IMR-90 (cell line): ENCODE data around the gene ENDOG. TPM values are rescaled to one million over a fixed set of nuclear protein-coding genes. Genes with fewer than 3 reads are reported as not detected.
"Not testable (repeated sequence)": the region's sequence is repeated elsewhere in the genome, so short reads cannot be mapped to it uniquely, and the experiment has no call there.

ENCODE experiments used
- ATAC-seq: fragments of 200-7000 bp; cut with Tn5 transposase; 2 replicates; pipeline ENCODE4 v1.9.1; 2020; ENCODE audit warnings: low read depth, mild to moderate bottlenecking, moderate library complexity
- BruUV-seq: library from RNA; stranded (reverse); fragments of 400-500 nt; replicated peaks from 2 replicates; lab custom pipeline; 2021; lab: Mats Ljungman, UMichigan
- CTCF ChIA-PET: fragments of 300-600 bp; formaldehyde crosslinking; extraction: SDS; loops from one replicate; lab custom pipeline; 2021; ENCODE audit warnings: antibody characterized with exemption; lab: Yijun Ruan, JAX
- POLR2A ChIA-PET: fragments of 300-600 bp; sonication (Branson Sonifier 250); formaldehyde crosslinking; loops from one replicate; lab custom pipeline; 2022; ENCODE audit warnings: antibody characterized with exemption; ENCODE audit not compliant: unreplicated experiment; lab: Charles Lee
- DNase-seq: peaks from one replicate; pipeline ENCODE4 v3.0.0; 2013
- H2AFZ ChIP-seq: replicated peaks from 2 replicates; pipeline ENCODE3; 2013; ENCODE audit warnings: low read length, mild to moderate bottlenecking; ENCODE audit not compliant: poor library complexity
- H2AK5ac ChIP-seq: 2 replicates; pipeline ENCODE4 v1.6.1; 2013; ENCODE audit warnings: low read depth, low read length, inconsistent platforms
- H2AK9ac ChIP-seq: replicated peaks from 2 replicates; pipeline ENCODE3; 2013; ENCODE audit warnings: mild to moderate bottlenecking, low read depth, low read length, moderate library complexity; ENCODE audit not compliant: poor library complexity
- H2BK120ac ChIP-seq: 2 replicates; pipeline ENCODE4 v1.6.1; 2013; ENCODE audit warnings: low read depth, low read length, inconsistent platforms
- H2BK15ac ChIP-seq: 3 replicates; pipeline ENCODE4 v1.6.1; 2013; ENCODE audit warnings: low read depth, low read length, inconsistent platforms
- H2BK20ac ChIP-seq: 2 replicates; pipeline ENCODE4 v1.6.1; 2013; ENCODE audit warnings: low read depth, mild to moderate bottlenecking, inconsistent platforms, low read length, moderate library complexity
- H2BK5ac ChIP-seq: 2 replicates; pipeline ENCODE4 v1.6.1; 2013; ENCODE audit warnings: mild to moderate bottlenecking, low read depth, low read length, inconsistent platforms; ENCODE audit not compliant: poor library complexity, severe bottlenecking
- H3K14ac ChIP-seq: replicated peaks from 2 replicates; pipeline ENCODE4 v1.6.1; 2013; ENCODE audit warnings: low read depth, low read length, inconsistent platforms
- H3K18ac ChIP-seq: 2 replicates; pipeline ENCODE4 v1.6.1; 2013; ENCODE audit warnings: low read depth, low read length, control low read depth
- H3K23ac ChIP-seq: 2 replicates; pipeline ENCODE4 v1.6.1; 2013; ENCODE audit warnings: low read depth, low read length, inconsistent platforms
- H3K27ac ChIP-seq: 2 replicates; pipeline ENCODE4 v1.5.1; 2013; ENCODE audit warnings: mild to moderate bottlenecking, control low read depth, low read length; ENCODE audit not compliant: insufficient read depth
- H3K27me3 ChIP-seq: 2 replicates; pipeline ENCODE4 v1.6.1; 2013; ENCODE audit warnings: low read length; ENCODE audit not compliant: control insufficient read depth, insufficient read depth
- H3K36me3 ChIP-seq: 2 replicates; pipeline ENCODE4 v1.6.1; 2013; ENCODE audit warnings: low read length, mixed read lengths; ENCODE audit not compliant: control insufficient read depth, insufficient read depth
- H3K4ac ChIP-seq: 2 replicates; pipeline ENCODE4 v1.6.1; 2013; ENCODE audit warnings: low read depth, low read length, inconsistent platforms
- H3K4me1 ChIP-seq: 2 replicates; pipeline ENCODE4 v1.6.1; 2013; ENCODE audit warnings: low read length, mixed read lengths; ENCODE audit not compliant: control insufficient read depth, insufficient read depth
- H3K4me2 ChIP-seq: 2 replicates; pipeline ENCODE4 v1.6.1; 2013; ENCODE audit warnings: low read depth, mild to moderate bottlenecking, control low read depth, low read length, moderate library complexity
- H3K4me3 ChIP-seq: 2 replicates; pipeline ENCODE4 v1.5.1; 2013; ENCODE audit warnings: low read depth, mild to moderate bottlenecking, control low read depth, low read length, moderate library complexity; ENCODE audit not compliant: insufficient read depth
- H3K56ac ChIP-seq: 2 replicates; pipeline ENCODE4 v1.6.1; 2013; ENCODE audit warnings: low read length, inconsistent platforms; ENCODE audit not compliant: insufficient read depth; ENCODE audit errors: extremely low read depth
- H3K79me1 ChIP-seq, 2 experiments: 2 replicates each; pipeline ENCODE4 v1.6.1; 2013; ENCODE audit warnings: low read length in 2 of 2, inconsistent platforms in 1 of 2, low read depth in 1 of 2
- H3K9ac ChIP-seq: 2 replicates; pipeline ENCODE4 v1.6.1; 2013; ENCODE audit warnings: low read depth, low read length, control low read depth
- H3K9me1 ChIP-seq: 2 replicates; pipeline ENCODE4 v1.6.1; 2013; ENCODE audit warnings: low read length, inconsistent platforms; ENCODE audit not compliant: insufficient read depth
- H3K9me3 ChIP-seq: 2 replicates; pipeline ENCODE4 v1.6.1; 2013; ENCODE audit warnings: low read length; ENCODE audit not compliant: control insufficient read depth, insufficient read depth
- H4K20me1 ChIP-seq: 2 replicates; pipeline ENCODE4 v1.6.1; 2013; ENCODE audit warnings: low read length, inconsistent platforms; ENCODE audit not compliant: insufficient read depth
- H4K5ac ChIP-seq: 2 replicates; pipeline ENCODE4 v1.6.1; 2013; ENCODE audit warnings: mild to moderate bottlenecking, low read depth, low read length, control low read depth
- H4K8ac ChIP-seq, 2 experiments: 2 replicates each; pipeline ENCODE4 v1.6.1; 2013; ENCODE audit warnings: low read depth in 2 of 2, low read length in 2 of 2, control low read depth in 1 of 2, inconsistent platforms in 1 of 2
- H4K91ac ChIP-seq: 2 replicates; pipeline ENCODE4 v1.6.1; 2013; ENCODE audit warnings: low read depth, low read length, inconsistent platforms; ENCODE audit not compliant: insufficient read depth
- WGBS, 2 experiments: methylation state at CpG; one replicate each; pipeline versions ENCODE4 v1.1.5 to v1.1.7; 2013; ENCODE audit warnings: missing lambda C conversion rate in 2 of 2; ENCODE audit not compliant: insufficient read length in 1 of 2; ENCODE audit errors: extremely low coverage in 2 of 2; 5-methylcytosine and 5-hydroxymethylcytosine counted together
- dilution Hi-C: fragments of 300-500 bp; cut with HindIII; formaldehyde crosslinking; loops from one replicate; pipeline ENCODE4 v1.14.3; 2018; ENCODE audit warnings: low sequenced_read_pairs; ENCODE audit not compliant: unreplicated experiment
- in situ Hi-C: fragments of 300-500 bp; cut with MboI; formaldehyde crosslinking; loops from 3 replicates; pipeline ENCODE4 v1.14.3; 2019; ENCODE audit warnings: low sequenced_read_pairs, inconsistent platforms, mixed read lengths
- intact Hi-C: fragments of 100-400 bp; cut with micrococcal nuclease; formaldehyde crosslinking; loops from 2 replicates; pipeline ENCODE4 v1.10.0; 2022
- polyA plus RNA-seq, 3 experiments: library from polyadenylated mRNA; depleted of rRNA; stranded (reverse); fragments of >200 nt; gene quantifications; 2 replicates each; pipeline ENCODE4 v1.2.3, GENCODE V29; 2012; ENCODE audit warnings: low replicate concordance in 1 of 3
- total RNA-seq: library from RNA; depleted of rRNA; stranded (reverse); fragments of >200 nt; gene quantifications from 2 replicates; pipeline ENCODE4 v1.2.3, GENCODE V29; 2012

Gene ENDOG
- total and polyA plus RNA-seq, 2 of the 4 experiments (the other 2 are of a cell fraction) = 9.9 to 16.2 TPM

GRCh38 chr9:128843171-128843570 lies 24.9 kb downstream of the ENDOG start:
- H2BK20ac ChIP-seq, H4K5ac ChIP-seq, H3K23ac ChIP-seq, H3K4me2 ChIP-seq, H4K8ac ChIP-seq, CTCF ChIA-PET, H3K27me3 ChIP-seq, H3K27ac ChIP-seq, BruUV-seq, H3K56ac ChIP-seq, H3K9me1 ChIP-seq, H3K36me3 ChIP-seq, POLR2A ChIA-PET, H2AK5ac ChIP-seq, H2AFZ ChIP-seq, H2BK120ac ChIP-seq, H4K20me1 ChIP-seq, H4K91ac ChIP-seq, H2AK9ac ChIP-seq, H3K4ac ChIP-seq, H3K4me1 ChIP-seq, H3K14ac ChIP-seq, H3K9me3 ChIP-seq, DNase-seq, dilution Hi-C loops, H3K9ac ChIP-seq, ATAC-seq, H2BK5ac ChIP-seq, intact Hi-C loops, H3K4me3 ChIP-seq, H3K18ac ChIP-seq, H2BK15ac ChIP-seq, in situ Hi-C loops: not testable (repeated sequence)
- peaks cover 0 to 14% of the 10 kb centered on the region in 2 experiments; a peak in 2 of 4 replicates for H3K79me1 ChIP-seq
- WGBS, 2 experiments = 71% methylated on average over 2 of the region's 7 CpGs; no CpG with 5 or more reads in 1 of the 2 experiments
